Measurements from ENCODE around the gene QRFP. TPM values are rescaled to one million over a fixed set of nuclear protein-coding genes. Genes with fewer than 3 reads are reported as not detected.

QRFP gene
- total and polyA plus RNA-seq, 4 experiments from 2014 or later = not detected

DNA sequence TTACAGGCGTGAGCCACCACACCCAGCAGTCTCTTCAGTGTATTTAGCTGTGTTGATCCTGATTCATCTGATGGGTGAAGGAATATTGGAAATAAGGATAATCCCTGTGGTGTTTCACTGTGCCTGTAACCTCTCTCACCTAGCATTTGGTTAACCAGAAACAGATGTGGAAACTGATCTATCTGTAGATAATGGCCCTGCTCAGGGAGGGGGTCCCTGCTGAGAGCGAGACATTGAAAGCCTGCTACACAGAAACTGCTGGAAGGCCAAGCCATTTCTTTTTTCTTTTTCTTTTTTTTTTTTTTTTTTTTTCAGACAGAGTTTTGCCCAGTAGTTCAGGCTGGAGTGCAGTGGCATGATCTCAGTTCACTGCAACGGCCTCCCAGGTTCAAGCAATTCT lies 28.4 kb downstream of the QRFP start:
- Histone ChIP-seq H3K9me3 (ENCODE audit: control insufficient read depth in 1 of 2, low read length in 2 of 2) (no peaks in the 10 kb centered on the region), H3K27ac (ENCODE audit: low read depth, low read length) (no peak overlapping the region), H3K4me3 (ENCODE audit: low read length in 2 of 2) (no peak overlapping the region), H3K36me3 (ENCODE audit: insufficient read depth, low read length) (peaks cover 20% of the 10 kb centered on the region), H3K27me3 (ENCODE audit: insufficient read depth, low read length) (no peaks in the 10 kb centered on the region), H3K4me1 (ENCODE audit: insufficient read depth, low read length) (no peaks in the 10 kb centered on the region)
- no peaks in the 10 kb centered on the region for H3K27me3 Mint-ChIP-seq
- H3K36me3 Mint-ChIP-seq = peaks cover 13 to 26% of the 10 kb centered on the region in 2 donors
- CTCF ChIA-PET (ENCODE audit: partially characterized antibody) = interaction anchor here (0.7 to 10.9 kb wide), 4 partner anchors 37 to 370 kb away, joined by 3 to 137 read pairs (median 20); no protein-coding TSS in a partner anchor
- H3K4me1 Mint-ChIP-seq = peaks cover 4 to 7% (median 6%) of the 10 kb centered on the region in 4 donors
- H3K4me3 Mint-ChIP-seq = no peak overlapping the region
- POLR2A ChIA-PET (ENCODE audit: partially characterized antibody) = no interaction called here
- H3K9me3 Mint-ChIP-seq = no peaks in the 10 kb centered on the region
- H3K27ac Mint-ChIP-seq = no peak overlapping the region
- DNase-seq = no peak
- intact Hi-C loops (cut with micrococcal nuclease) = loop anchor here (5.0 kb wide), 1 partner anchor 406 kb away; no protein-coding TSS in a partner anchor

DNA sequence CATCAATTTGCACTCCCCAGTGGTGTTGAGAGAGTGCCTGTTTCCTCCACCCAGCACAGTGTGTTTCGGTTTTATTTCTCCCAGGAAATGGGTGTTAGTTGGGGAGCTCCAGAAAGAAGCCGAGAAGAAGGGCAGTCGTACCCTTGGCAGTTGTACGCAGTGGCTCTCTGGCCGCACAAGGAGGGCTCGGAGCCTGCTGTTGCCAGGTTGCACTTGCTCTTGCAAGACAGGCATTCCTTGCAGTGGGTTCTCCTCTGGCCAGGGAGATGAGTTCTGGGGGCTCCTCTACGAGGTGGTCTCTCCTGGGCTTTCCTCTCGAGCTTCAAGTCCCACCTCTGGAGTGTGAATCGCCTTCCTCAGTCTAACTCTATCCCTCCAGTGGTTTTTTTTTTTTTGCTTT lies 29.1 kb downstream of the QRFP start:
- H3K27me3 Mint-ChIP-seq = no peaks in the 10 kb centered on the region
- intact Hi-C loops (cut with micrococcal nuclease) = loop anchor here (2.0 to 5.0 kb wide), 2 partner anchors 73 to 405 kb away; no protein-coding TSS in a partner anchor
- Histone ChIP-seq H3K36me3 (ENCODE audit: insufficient read depth, low read length) (peaks cover 15% of the 10 kb centered on the region), H3K27me3 (ENCODE audit: insufficient read depth, low read length) (no peaks in the 10 kb centered on the region), H3K9me3 (ENCODE audit: control insufficient read depth in 1 of 2, low read length in 2 of 2) (no peaks in the 10 kb centered on the region), H3K4me1 (ENCODE audit: insufficient read depth, low read length) (no peaks in the 10 kb centered on the region), H3K4me3 (ENCODE audit: low read length in 2 of 2) (no peak overlapping the region), H3K27ac (ENCODE audit: low read depth, low read length) (no peak overlapping the region)
- H3K4me3 Mint-ChIP-seq = no peak overlapping the region
- peaks cover 10 to 20% of the 10 kb centered on the region in 2 donors for H3K36me3 Mint-ChIP-seq
- H3K27ac Mint-ChIP-seq = no peak overlapping the region
- ChIA-PET POLR2A (ENCODE audit: partially characterized antibody) (interaction anchor here (1.8 kb wide), 1 partner anchor 154 kb away, joined by 5 read pairs; no protein-coding TSS in a partner anchor), CTCF (ENCODE audit: partially characterized antibody) (interaction anchor here (0.7 to 10.9 kb wide), 11 partner anchors 9 to 369 kb away, joined by 3 to 137 read pairs (median 4); no protein-coding TSS in a partner anchor)
- H3K9me3 Mint-ChIP-seq = no peaks in the 10 kb centered on the region
- H3K4me1 Mint-ChIP-seq = peaks cover 4 to 7% (median 6%) of the 10 kb centered on the region in 4 donors
- no peak for DNase-seq

DNA sequence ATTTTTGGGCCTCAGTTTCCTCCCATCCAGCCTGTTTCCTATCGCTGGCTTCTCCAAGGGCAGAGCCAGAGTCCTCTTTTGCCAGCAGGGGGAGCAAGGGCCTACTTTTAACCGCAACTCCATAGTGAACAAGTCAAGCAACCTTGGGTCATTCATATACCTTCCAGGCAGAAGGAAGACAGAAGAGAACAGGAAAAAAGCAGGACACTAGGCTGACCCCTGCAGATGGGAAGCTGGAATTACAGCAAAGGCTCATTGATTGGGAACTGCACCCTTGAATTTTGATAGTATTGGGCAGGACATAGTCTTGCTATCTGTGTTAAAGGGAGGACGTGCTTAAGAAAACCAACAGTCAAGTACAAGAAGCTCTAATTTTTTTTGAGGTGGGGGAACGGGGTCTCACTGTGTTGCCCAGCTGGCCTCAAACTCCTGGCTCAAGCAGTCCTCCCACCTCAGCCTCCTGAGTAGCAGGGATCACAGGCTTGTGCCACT lies 30.1 kb downstream of the QRFP start:
- CTCF ChIA-PET (ENCODE audit: partially characterized antibody) = interaction anchor here (0.9 to 10.9 kb wide), 17 partner anchors 8 to 180 kb away, joined by 3 to 137 read pairs (median 5); no protein-coding TSS in a partner anchor
- Histone ChIP-seq H3K4me1 (ENCODE audit: insufficient read depth, low read length) (no peaks in the 10 kb centered on the region), H3K9me3 (ENCODE audit: control insufficient read depth in 1 of 2, low read length in 2 of 2) (no peaks in the 10 kb centered on the region), H3K4me3 (ENCODE audit: low read length in 2 of 2) (no peak overlapping the region), H3K36me3 (ENCODE audit: insufficient read depth, low read length) (peaks cover 5% of the 10 kb centered on the region), H3K27me3 (ENCODE audit: insufficient read depth, low read length) (no peaks in the 10 kb centered on the region), H3K27ac (ENCODE audit: low read depth, low read length) (no peak overlapping the region)
- peaks cover 3 to 12% of the 10 kb centered on the region in 2 donors for H3K36me3 Mint-ChIP-seq
- peaks cover 4 to 7% (median 6%) of the 10 kb centered on the region in 4 donors for H3K4me1 Mint-ChIP-seq
- intact Hi-C loops (cut with micrococcal nuclease) = loop anchor here (1.0 to 5.0 kb wide), 3 partner anchors 74 to 404 kb away; no protein-coding TSS in a partner anchor
- H3K4me3 Mint-ChIP-seq = no peak overlapping the region
- POLR2A ChIA-PET (ENCODE audit: partially characterized antibody) = interaction anchor here (1.8 kb wide), 1 partner anchor 153 kb away, joined by 5 read pairs; no protein-coding TSS in a partner anchor
- peak in 4 of 5 donors; percentile 19 to 34 (median 32) for DNase-seq
- no peaks in the 10 kb centered on the region for H3K9me3 Mint-ChIP-seq
- H3K27ac Mint-ChIP-seq = peak overlapping the region in 2 of 7 donors; percentile 68 to 79
- H3K27me3 Mint-ChIP-seq = no peaks in the 10 kb centered on the region

DNA sequence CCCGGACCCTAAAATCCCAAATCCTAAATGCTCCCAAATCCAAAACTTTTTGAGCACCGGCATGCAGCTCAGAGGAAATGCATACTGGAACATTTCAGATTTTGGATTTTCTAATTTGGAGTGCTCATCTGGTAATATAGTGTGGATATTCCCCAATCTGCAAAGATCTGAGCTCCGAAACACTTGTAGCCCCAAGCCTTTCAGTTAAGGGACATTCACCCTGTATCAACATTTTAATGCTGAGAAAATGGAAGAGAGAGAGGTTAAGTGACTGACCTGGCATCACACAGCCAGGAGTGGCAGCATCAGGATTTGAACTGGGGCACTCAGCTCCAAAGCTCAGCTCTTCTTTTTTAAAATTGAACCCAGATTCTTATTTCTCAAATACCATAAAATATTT lies 30.7 kb downstream of the QRFP start:
- no peaks in the 10 kb centered on the region for H3K27me3 Mint-ChIP-seq
- Histone ChIP-seq H3K27me3 (ENCODE audit: insufficient read depth, low read length) (no peaks in the 10 kb centered on the region), H3K9me3 (ENCODE audit: control insufficient read depth in 1 of 2, low read length in 2 of 2) (no peaks in the 10 kb centered on the region), H3K36me3 (ENCODE audit: insufficient read depth, low read length) (no peaks in the 10 kb centered on the region), H3K4me3 (ENCODE audit: low read length in 2 of 2) (no peak overlapping the region), H3K27ac (ENCODE audit: low read depth, low read length) (no peak overlapping the region), H3K4me1 (ENCODE audit: insufficient read depth, low read length) (no peaks in the 10 kb centered on the region)
- no peak for DNase-seq
- ChIA-PET POLR2A (ENCODE audit: partially characterized antibody) (interaction anchor here (1.8 kb wide), 1 partner anchor 153 kb away, joined by 5 read pairs; no protein-coding TSS in a partner anchor), CTCF (ENCODE audit: partially characterized antibody) (interaction anchor here (0.7 to 10.9 kb wide), 14 partner anchors 9 to 404 kb away, joined by 3 to 137 read pairs (median 6); no protein-coding TSS in a partner anchor)
- H3K36me3 Mint-ChIP-seq = peaks cover 3 to 13% of the 10 kb centered on the region in 2 donors
- no peak overlapping the region for H3K27ac Mint-ChIP-seq
- no peak overlapping the region for H3K4me3 Mint-ChIP-seq
- intact Hi-C loops (cut with micrococcal nuclease) = loop anchor here (1.0 to 5.0 kb wide), 3 partner anchors 75 to 404 kb away; no protein-coding TSS in a partner anchor
- H3K4me1 Mint-ChIP-seq = peaks cover 4 to 7% (median 6%) of the 10 kb centered on the region in 4 donors
- no peaks in the 10 kb centered on the region for H3K9me3 Mint-ChIP-seq

DNA sequence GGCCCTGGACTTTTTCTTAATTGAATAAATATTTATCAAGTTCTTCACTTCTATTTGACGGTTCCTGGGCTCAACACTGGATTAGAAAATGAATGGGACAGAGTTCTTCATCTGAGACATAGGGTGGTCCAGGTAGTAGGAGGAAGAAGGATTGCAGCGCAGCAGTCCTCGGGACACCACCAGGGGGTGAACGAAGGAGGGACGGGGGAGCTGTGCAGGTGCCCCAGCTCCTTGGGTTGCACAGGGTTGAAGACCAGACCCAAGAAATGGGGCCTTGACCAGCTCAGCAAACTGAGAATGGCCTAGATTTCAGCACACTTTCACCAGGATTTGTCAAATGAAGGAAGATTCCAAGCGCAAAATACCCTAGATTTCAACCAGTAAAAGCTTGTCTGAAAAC lies 32.1 kb downstream of the QRFP start:
- H3K9me3 ChIP-seq (ENCODE audit: control insufficient read depth in 1 of 2, low read length in 2 of 2) = no peaks in the 10 kb centered on the region
- H3K4me3 ChIP-seq (ENCODE audit: low read length in 2 of 2) = no peak overlapping the region
- no peak overlapping the region for H3K27ac ChIP-seq (ENCODE audit: low read depth, low read length)
- intact Hi-C loops (cut with micrococcal nuclease) = no loop called here
- POLR2A ChIA-PET (ENCODE audit: partially characterized antibody) = no interaction called here
- no peak for DNase-seq
- no peaks in the 10 kb centered on the region for H3K9me3 Mint-ChIP-seq
- peaks cover 0 to 11% of the 10 kb centered on the region in 2 donors for H3K36me3 Mint-ChIP-seq
- no peaks in the 10 kb centered on the region for H3K27me3 ChIP-seq (ENCODE audit: insufficient read depth, low read length)
- H3K27me3 Mint-ChIP-seq = no peaks in the 10 kb centered on the region
- H3K4me1 ChIP-seq (ENCODE audit: insufficient read depth, low read length) = no peaks in the 10 kb centered on the region
- H3K27ac Mint-ChIP-seq = peak overlapping the region in 1 of 7 donors; percentile 37
- H3K36me3 ChIP-seq (ENCODE audit: insufficient read depth, low read length) = no peaks in the 10 kb centered on the region
- CTCF ChIA-PET (ENCODE audit: partially characterized antibody) = interaction anchor here (4.2 to 10.9 kb wide), 2 partner anchors 161 to 182 kb away, joined by 37 to 137 read pairs; no protein-coding TSS in a partner anchor
- H3K4me1 Mint-ChIP-seq = peaks cover 4 to 7% (median 6%) of the 10 kb centered on the region in 4 donors
- no peak overlapping the region for H3K4me3 Mint-ChIP-seq

DNA sequence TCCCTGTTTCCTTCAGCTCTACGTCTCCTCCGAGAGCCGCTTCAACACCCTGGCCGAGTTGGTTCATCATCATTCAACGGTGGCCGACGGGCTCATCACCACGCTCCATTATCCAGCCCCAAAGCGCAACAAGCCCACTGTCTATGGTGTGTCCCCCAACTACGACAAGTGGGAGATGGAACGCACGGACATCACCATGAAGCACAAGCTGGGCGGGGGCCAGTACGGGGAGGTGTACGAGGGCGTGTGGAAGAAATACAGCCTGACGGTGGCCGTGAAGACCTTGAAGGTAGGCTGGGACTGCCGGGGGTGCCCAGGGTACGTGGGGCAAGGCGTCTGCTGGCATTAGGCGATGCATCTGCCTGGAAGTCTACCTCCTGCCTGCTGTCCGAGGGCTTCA lies 33.9 kb downstream of the QRFP start:
- Histone ChIP-seq H3K36me3 (ENCODE audit: insufficient read depth, low read length) (peaks cover under 1% of the 10 kb centered on the region), H3K4me3 (ENCODE audit: low read length in 2 of 2) (no peak overlapping the region), H3K27ac (ENCODE audit: low read depth, low read length) (no peak overlapping the region), H3K4me1 (ENCODE audit: insufficient read depth, low read length) (no peaks in the 10 kb centered on the region), H3K27me3 (ENCODE audit: insufficient read depth, low read length) (no peaks in the 10 kb centered on the region), H3K9me3 (ENCODE audit: control insufficient read depth in 1 of 2, low read length in 2 of 2) (no peaks in the 10 kb centered on the region)
- Mint-ChIP-seq H3K9me3 (no peaks in the 10 kb centered on the region), H3K27ac (no peak overlapping the region), H3K4me1 (peaks cover 4 to 7% (median 6%) of the 10 kb centered on the region in 4 donors), H3K4me3 (no peak overlapping the region), H3K27me3 (no peaks in the 10 kb centered on the region), H3K36me3 (peaks cover 0 to 16% of the 10 kb centered on the region in 2 donors)
- ChIA-PET POLR2A (ENCODE audit: partially characterized antibody) (no interaction called here), CTCF (ENCODE audit: partially characterized antibody) (interaction anchor here (1.1 to 10.9 kb wide), 8 partner anchors 8 to 184 kb away, joined by 3 to 137 read pairs (median 4); no protein-coding TSS in a partner anchor)
- no peak for DNase-seq
- intact Hi-C loops (cut with micrococcal nuclease) = loop anchor here (1.0 kb wide), 3 partner anchors 91 to 161 kb away; no protein-coding TSS in a partner anchor

DNA sequence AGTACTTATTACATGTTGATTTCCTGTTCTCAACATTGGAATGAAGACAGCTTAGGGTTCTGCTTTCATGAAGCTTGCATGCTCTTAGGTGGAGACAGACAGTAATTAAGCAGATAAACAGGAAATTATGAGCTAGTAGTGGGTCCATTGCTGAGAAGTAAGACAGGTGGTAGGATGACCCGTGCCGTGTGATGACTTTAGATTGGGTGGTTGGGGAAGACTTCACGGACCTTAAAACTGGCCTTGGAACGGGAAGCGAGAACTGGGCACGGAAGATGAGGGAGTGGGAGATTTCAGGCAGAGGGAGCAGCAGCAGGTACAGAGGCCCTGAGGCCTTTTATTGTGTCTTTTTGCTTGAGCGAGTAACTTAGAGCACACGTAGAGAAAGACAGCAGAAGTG lies 34.4 kb downstream of the QRFP start:
- Mint-ChIP-seq H3K27ac (peak overlapping the region in 1 of 7 donors; percentile 59), H3K4me3 (no peak overlapping the region), H3K9me3 (no peaks in the 10 kb centered on the region), H3K27me3 (no peaks in the 10 kb centered on the region), H3K4me1 (peaks cover 4 to 7% (median 6%) of the 10 kb centered on the region in 4 donors), H3K36me3 (peaks cover 4 to 20% of the 10 kb centered on the region in 2 donors)
- Histone ChIP-seq H3K4me1 (ENCODE audit: insufficient read depth, low read length) (no peaks in the 10 kb centered on the region), H3K27ac (ENCODE audit: low read depth, low read length) (no peak overlapping the region), H3K36me3 (ENCODE audit: insufficient read depth, low read length) (peaks cover 6% of the 10 kb centered on the region), H3K4me3 (ENCODE audit: low read length in 2 of 2) (no peak overlapping the region), H3K27me3 (ENCODE audit: insufficient read depth, low read length) (no peaks in the 10 kb centered on the region), H3K9me3 (ENCODE audit: control insufficient read depth in 1 of 2, low read length in 2 of 2) (no peaks in the 10 kb centered on the region)
- intact Hi-C loops (cut with micrococcal nuclease) = no loop called here
- no peak for DNase-seq
- ChIA-PET POLR2A (ENCODE audit: partially characterized antibody) (interaction anchor here (0.9 kb wide), 1 partner anchor 91 kb away, joined by 3 read pairs; no protein-coding TSS in a partner anchor), CTCF (ENCODE audit: partially characterized antibody) (interaction anchor here (1.1 to 10.9 kb wide), 8 partner anchors 9 to 184 kb away, joined by 3 to 137 read pairs (median 4); no protein-coding TSS in a partner anchor)

Data from CD4-positive, alpha-beta memory T cell (primary cell).